Small intestine (tissue), 7 donors: ENCODE measurements around the gene SEPTIN10. TPM values are rescaled to one million over a fixed set of nuclear protein-coding genes. Genes with fewer than 3 reads are reported as not detected.

ENCODE experiments used
- DNase-seq, 2 donors: peaks; one replicate each; pipeline versions ENCODE4 v3.0.0 to v3.0.0-alpha.2; 2013
- FAIRE-seq: peaks from 2 replicates; lab custom pipeline; 2012; peaks lifted over from hg19 to GRCh38; lab: Jason Lieb, UNC
- H3K27ac ChIP-seq, 3 donors: one replicate each; pipeline ENCODE4 v1.5.1; 2013; ENCODE audit warnings: low read length in 2 of 3, mild to moderate bottlenecking in 2 of 3, control low read depth in 1 of 3, inconsistent platforms in 1 of 3, low read depth in 1 of 3, moderate library complexity in 1 of 3
- H3K27me3 ChIP-seq, 3 donors: one replicate each; pipeline ENCODE4 v1.6.1; 2013; ENCODE audit warnings: low read length in 3 of 3, inconsistent platforms in 1 of 3; ENCODE audit not compliant: control insufficient read depth in 3 of 3, insufficient read depth in 3 of 3
- H3K36me3 ChIP-seq, 3 donors: one replicate each; pipeline ENCODE4 v1.6.1; 2013; ENCODE audit warnings: low read length in 3 of 3, inconsistent platforms in 1 of 3, low read depth in 1 of 3, mild to moderate bottlenecking in 1 of 3, moderate library complexity in 1 of 3; ENCODE audit not compliant: control insufficient read depth in 3 of 3, insufficient read depth in 2 of 3
- H3K4me1 ChIP-seq, 3 donors: one replicate each; pipeline ENCODE4 v1.6.1; 2013; ENCODE audit warnings: low read length in 2 of 3, inconsistent platforms in 1 of 3, low read depth in 1 of 3, mild to moderate bottlenecking in 1 of 3, moderate library complexity in 1 of 3; ENCODE audit not compliant: control insufficient read depth in 3 of 3, insufficient read depth in 2 of 3
- H3K4me3 ChIP-seq, 3 donors: one replicate each; pipeline ENCODE4 v1.5.1; 2013; ENCODE audit warnings: low read length in 3 of 3, control low read depth in 1 of 3, inconsistent platforms in 1 of 3, low read depth in 1 of 3, mild to moderate bottlenecking in 1 of 3, moderate library complexity in 1 of 3
- H3K9me3 ChIP-seq, 2 donors: one replicate each; pipeline ENCODE4 v1.6.1; 2013; ENCODE audit warnings: low read depth in 1 of 2, low read length in 1 of 2; ENCODE audit not compliant: control insufficient read depth in 2 of 2, insufficient read depth in 1 of 2
- WGBS, 3 donors: extraction: QIAGEN DNeasy Blood & Tissue Kit; methylation state at CpG; one replicate each; pipeline ENCODE4 v1.1.7; 2013; 5-methylcytosine and 5-hydroxymethylcytosine counted together
- polyA plus RNA-seq, 4 donors: library from polyadenylated mRNA; stranded (reverse) in 3 of 4; unstranded in 1 of 4; fragments of 200-250 nt in 3 of 4; fragments of 120-200 nt in 1 of 4; gene quantifications; one replicate each; pipeline versions ENCODE4 v1.2.1 to v1.2.3, GENCODE V29; 2013
- donor health status: healthy with polysubstance abuse.
- donor health status: control.
- donor health status: control.
- donor health status: Bipolar disorder and iron deficiency.
- donor health status: healthy.

Gene SEPTIN10
- polyA plus RNA-seq, 4 donors: 24.0 to 50.9 (median 28.8) TPM

DNA sequence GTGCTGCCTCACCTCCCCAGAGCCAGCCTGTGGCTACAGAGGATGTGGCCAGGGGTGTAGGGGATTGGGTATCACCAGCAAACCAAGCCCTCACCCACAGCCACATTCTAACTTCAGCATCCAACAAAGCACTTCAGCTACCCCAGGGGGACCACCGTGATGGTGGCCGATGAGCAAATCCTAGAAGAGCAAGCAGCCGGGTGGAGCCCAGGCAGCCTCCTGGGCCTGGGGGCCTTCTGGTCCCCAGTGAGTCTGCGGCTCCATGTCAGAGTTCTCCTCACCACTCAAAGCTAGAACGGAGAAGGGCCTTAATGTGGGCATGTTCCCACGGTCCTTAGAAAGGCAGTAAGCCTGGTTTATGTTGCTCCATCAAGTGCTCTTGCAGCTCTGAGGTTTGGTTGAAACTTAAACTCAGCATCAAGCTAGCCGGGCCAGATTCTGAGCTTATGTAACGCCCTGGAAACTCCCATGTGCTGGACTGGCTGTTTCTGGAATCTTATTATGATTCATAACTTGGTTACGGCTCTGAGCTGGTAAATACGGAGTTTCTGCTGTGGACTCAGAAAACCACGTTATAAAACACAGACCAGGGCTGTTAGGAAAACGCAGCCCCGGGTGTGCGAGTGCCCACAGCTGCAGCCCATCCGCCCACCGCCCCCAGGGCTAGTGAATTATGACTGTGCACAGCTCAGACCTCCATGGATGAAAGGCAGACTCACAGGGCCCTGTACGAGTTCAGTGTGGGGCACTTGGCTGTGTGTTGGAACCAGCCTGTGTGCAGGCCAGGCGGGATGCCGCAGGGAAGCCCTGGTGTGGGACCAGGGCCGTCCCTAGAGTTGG lies 99.8 kb downstream of the SEPTIN10 start:
- no peaks in the 10 kb centered on the region for H3K27me3 ChIP-seq
- H3K9me3 ChIP-seq: peaks cover 0 to 4% of the 10 kb centered on the region in 2 donors
- FAIRE-seq: no peak
- 54 to 66% (median 64%) methylated on average over 20 of the region's 20 CpGs for WGBS, 3 donors
- H3K27ac ChIP-seq: peak overlapping the region in 2 of 3 donors; percentile 25 to 40
- no peaks in the 10 kb centered on the region for H3K4me1 ChIP-seq
- DNase-seq: peak in 1 of 2 donors; percentile 30
- H3K4me3 ChIP-seq: no peak overlapping the region
- H3K36me3 ChIP-seq: no peaks in the 10 kb centered on the region

GRCh38 chr2:109513230-109513629 lies 100.5 kb downstream of the SEPTIN10 start:
- H3K36me3 ChIP-seq: no peaks in the 10 kb centered on the region
- no peaks in the 10 kb centered on the region for H3K27me3 ChIP-seq
- H3K27ac ChIP-seq: no peak overlapping the region
- FAIRE-seq (no peak), DNase-seq (no peak)
- WGBS, 3 donors: 87 to 95% (median 94%) methylated on average over 5 of the region's 5 CpGs
- peaks cover 0 to 4% of the 10 kb centered on the region in 2 donors for H3K9me3 ChIP-seq
- H3K4me1 ChIP-seq: no peaks in the 10 kb centered on the region
- H3K4me3 ChIP-seq: no peak overlapping the region

GRCh38 chr2:109512076-109512475 lies 101.7 kb downstream of the SEPTIN10 start:
- 78 to 93% (median 82%) methylated on average over 5 of the region's 5 CpGs for WGBS, 3 donors
- H3K27me3 ChIP-seq: no peaks in the 10 kb centered on the region
- H3K27ac ChIP-seq: no peak overlapping the region
- no peaks in the 10 kb centered on the region for H3K36me3 ChIP-seq
- no peaks in the 10 kb centered on the region for H3K4me1 ChIP-seq
- peaks cover 0 to 4% of the 10 kb centered on the region in 2 donors for H3K9me3 ChIP-seq
- no peak for DNase-seq
- no peak overlapping the region for H3K4me3 ChIP-seq
- FAIRE-seq: no peak

DNA sequence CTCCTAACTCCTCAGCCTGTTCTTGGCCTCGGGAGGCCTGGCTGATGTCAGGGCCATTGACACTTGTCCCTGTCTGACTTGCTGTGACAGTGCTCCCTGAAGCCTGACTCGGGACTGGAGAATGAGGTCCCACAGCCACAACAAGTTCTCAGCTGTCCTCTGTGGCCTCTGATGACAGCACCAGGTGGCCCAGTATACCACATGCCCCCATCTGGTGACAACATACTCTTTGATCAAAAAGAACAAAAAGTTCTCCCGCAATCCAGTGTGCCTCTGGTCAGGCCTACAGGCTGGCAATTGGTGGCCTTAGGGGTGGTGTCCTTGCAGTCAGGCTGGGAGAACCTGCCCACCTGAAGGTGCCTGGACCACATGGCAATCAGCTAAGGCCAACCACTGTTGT lies 102.6 kb downstream of the SEPTIN10 start:
- Histone ChIP-seq H3K27me3 (no peaks in the 10 kb centered on the region), H3K4me3 (no peak overlapping the region), H3K27ac (no peak overlapping the region), H3K9me3 (peaks cover 0 to 4% of the 10 kb centered on the region in 2 donors), H3K36me3 (no peaks in the 10 kb centered on the region), H3K4me1 (no peaks in the 10 kb centered on the region)
- 49 to 74% (median 73%) methylated on average over 3 of the region's 3 CpGs for WGBS, 3 donors
- FAIRE-seq (no peak), DNase-seq (no peak)

GRCh38 chr2:109510136-109511028 lies 103.4 kb downstream of the SEPTIN10 start:
- 46 to 55% (median 49%) methylated on average over 19 of the region's 19 CpGs for WGBS, 3 donors
- Histone ChIP-seq H3K27me3 (no peaks in the 10 kb centered on the region), H3K4me1 (no peaks in the 10 kb centered on the region), H3K36me3 (no peaks in the 10 kb centered on the region), H3K27ac (no peak overlapping the region), H3K4me3 (no peak overlapping the region), H3K9me3 (peaks cover 0 to 12% of the 10 kb centered on the region in 2 donors)
- no peak for FAIRE-seq
- DNase-seq: peak; percentile 83

DNA sequence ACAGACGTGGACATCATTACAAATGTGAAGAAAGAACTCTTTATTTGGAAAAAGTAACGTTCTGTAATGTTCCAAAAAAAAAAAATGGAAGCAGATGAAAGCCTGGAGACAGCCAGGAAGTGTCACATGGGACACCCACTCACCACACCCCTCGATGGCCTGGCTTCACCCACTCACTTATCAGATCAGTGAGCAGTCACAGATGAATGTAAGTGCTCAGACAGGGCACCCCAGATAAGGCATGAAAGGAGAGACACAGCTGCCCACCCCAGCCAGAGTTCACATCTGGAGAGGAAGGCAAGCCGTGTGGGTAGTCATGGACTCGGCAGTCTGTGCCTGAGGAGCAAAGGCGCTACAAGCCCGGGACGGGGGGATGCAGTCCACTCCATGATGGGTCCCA lies 105.2 kb downstream of the SEPTIN10 start:
- H3K9me3 ChIP-seq: peaks cover 0 to 12% of the 10 kb centered on the region in 2 donors
- H3K4me1 ChIP-seq: no peaks in the 10 kb centered on the region
- WGBS, 3 donors: 68 to 70% (median 70%) methylated on average over 8 of the region's 8 CpGs
- H3K27me3 ChIP-seq: no peaks in the 10 kb centered on the region
- FAIRE-seq (no peak), DNase-seq (no peak)
- no peaks in the 10 kb centered on the region for H3K36me3 ChIP-seq
- H3K4me3 ChIP-seq: no peak overlapping the region
- H3K27ac ChIP-seq: no peak overlapping the region

DNA sequence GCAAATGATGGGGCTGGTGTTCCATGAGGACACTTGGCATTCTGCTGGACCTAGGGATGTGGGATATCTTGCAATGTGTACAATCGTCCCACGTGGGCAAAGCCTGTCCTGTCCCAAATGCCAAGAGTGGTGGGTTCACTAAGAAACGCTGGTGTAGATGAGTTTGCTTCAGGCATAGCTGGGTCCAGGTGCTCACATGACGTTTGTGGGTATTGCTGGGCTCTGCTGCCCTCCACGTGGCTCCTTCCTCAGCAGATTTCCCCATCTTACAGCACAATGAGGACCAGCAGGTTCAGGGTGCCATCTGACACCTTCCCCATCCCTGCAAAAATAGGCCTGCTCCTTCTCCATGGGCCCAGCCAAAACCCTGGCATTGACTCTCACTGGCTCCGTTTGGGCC lies 105.9 kb downstream of the SEPTIN10 start:
- Histone ChIP-seq H3K36me3 (no peaks in the 10 kb centered on the region), H3K27me3 (no peaks in the 10 kb centered on the region), H3K4me1 (no peaks in the 10 kb centered on the region), H3K27ac (no peak overlapping the region), H3K9me3 (peaks cover 0 to 12% of the 10 kb centered on the region in 2 donors), H3K4me3 (no peak overlapping the region)
- 70 to 82% (median 80%) methylated on average over 6 of the region's 6 CpGs for WGBS, 3 donors
- DNase-seq (no peak), FAIRE-seq (no peak)

- WGBS, 3 donors: 51 to 89% (median 64%) methylated on average over 7 of the region's 7 CpGs
- no peaks in the 10 kb centered on the region for H3K4me1 ChIP-seq
- FAIRE-seq (no peak), DNase-seq (no peak)
- no peak overlapping the region for H3K27ac ChIP-seq
- peaks cover 0 to 12% of the 10 kb centered on the region in 2 donors for H3K9me3 ChIP-seq
- no peaks in the 10 kb centered on the region for H3K36me3 ChIP-seq
- no peaks in the 10 kb centered on the region for H3K27me3 ChIP-seq
- H3K4me3 ChIP-seq: no peak overlapping the region
Observed at GRCh38 chr2:109507217-109507616, 106.5 kb downstream of the SEPTIN10 start.
